ENCODE measurements around the gene ITGAL.
"Not testable (repeated sequence)": the region's sequence is repeated elsewhere in the genome, so short reads cannot be mapped to it uniquely, and the experiment has no call there.

The ITGAL gene

DNA sequence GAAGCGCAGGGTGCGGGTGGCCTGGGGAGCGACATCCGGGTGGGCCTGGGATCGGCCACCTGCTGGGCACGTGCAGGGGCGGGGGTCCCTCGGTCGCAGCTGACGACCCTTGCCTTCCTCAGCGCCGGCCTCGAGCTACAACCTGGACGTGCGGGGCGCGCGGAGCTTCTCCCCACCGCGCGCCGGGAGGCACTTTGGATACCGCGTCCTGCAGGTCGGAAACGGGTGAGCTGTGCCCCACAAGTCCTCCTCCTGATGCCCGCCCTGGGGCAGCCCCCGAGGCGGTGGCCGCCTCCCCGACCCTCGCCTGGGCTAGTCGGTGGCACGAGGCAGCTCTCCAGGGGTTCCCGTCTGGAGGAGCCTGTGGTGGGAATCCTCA, 1.5 kb downstream of the ITGAL start:
- TF ChIP-seq, protein P1, sequence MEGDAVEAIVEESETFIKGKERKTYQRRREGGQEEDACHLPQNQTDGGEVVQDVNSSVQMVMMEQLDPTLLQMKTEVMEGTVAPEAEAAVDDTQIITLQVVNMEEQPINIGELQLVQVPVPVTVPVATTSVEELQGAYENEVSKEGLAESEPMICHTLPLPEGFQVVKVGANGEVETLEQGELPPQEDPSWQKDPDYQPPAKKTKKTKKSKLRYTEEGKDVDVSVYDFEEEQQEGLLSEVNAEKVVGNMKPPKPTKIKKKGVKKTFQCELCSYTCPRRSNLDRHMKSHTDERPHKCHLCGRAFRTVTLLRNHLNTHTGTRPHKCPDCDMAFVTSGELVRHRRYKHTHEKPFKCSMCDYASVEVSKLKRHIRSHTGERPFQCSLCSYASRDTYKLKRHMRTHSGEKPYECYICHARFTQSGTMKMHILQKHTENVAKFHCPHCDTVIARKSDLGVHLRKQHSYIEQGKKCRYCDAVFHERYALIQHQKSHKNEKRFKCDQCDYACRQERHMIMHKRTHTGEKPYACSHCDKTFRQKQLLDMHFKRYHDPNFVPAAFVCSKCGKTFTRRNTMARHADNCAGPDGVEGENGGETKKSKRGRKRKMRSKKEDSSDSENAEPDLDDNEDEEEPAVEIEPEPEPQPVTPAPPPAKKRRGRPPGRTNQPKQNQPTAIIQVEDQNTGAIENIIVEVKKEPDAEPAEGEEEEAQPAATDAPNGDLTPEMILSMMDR (IDR thresholded peaks at IDR 0.05; ENCODE audit: low read depth, low read length) = no peak
- DNase-seq (ENCODE audit: extremely low read depth, low read depth) = no peak

DNA sequence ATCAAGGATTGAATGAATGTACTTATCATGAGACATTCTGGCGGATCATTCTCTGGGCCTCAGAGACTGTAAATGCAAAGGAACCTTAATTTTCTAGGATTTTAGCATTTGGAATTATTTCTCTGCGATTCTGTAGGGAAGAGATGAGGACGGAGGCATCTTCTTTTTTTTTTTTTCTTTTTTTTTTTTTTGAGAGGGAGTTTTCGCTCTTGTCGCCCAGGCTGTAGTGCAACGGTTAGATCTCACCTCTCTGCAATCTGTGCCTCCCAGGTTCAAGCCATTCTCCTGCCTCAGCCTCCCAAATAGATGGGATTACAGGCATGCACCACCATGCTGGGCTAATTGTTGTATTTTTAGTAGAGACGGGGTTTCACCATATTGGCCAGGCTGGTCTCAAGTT, 2.1 kb downstream of the ITGAL start:
- DNase-seq (ENCODE audit: extremely low read depth, low read depth) = no peak
- TF ChIP-seq, protein P1 (IDR thresholded peaks at IDR 0.05; ENCODE audit: low read depth, low read length) = no peak

DNA sequence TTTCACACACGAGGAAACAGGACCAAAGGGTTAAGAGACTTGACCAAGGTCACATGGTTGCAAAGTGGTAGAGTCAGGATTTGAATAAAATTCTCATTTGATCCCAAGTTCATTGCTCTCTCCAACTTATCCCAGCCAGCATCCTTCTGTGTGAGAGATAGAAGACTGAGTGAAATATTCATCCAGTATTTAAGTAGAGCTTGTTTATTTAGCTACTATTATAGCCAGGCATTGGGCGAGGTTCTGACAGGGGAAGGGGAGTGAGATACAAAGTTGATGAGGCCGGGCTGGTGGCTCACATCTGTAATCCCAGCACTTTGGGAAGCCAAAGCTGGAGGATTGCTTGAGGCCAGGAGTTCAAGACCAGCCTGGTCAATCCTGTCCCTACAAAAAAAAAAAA, 4.4 kb downstream of the ITGAL start:
- TF ChIP-seq, protein P1 (IDR thresholded peaks at IDR 0.05; ENCODE audit: low read depth, low read length) = no peak
- no peak for DNase-seq (ENCODE audit: extremely low read depth, low read depth)

DNA sequence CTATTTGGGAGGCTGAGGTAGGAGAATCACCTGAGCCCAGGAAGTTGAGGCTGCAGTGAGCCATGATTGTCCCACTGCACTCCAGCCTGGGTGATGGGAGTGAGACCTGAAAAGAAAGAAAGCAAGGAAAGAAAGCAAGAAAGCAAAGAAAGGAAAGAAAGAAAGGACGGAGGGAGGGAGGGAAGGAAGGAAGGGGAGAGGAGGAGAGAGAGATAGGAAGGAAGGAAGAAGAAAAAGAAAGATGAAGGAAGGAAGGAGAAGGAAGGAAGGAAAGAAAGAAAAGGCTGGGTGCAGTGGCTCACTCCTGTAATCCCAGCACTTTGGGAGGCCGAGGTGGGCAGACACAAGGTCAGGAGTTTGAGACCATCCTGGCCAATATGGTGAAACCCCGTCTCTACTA, 5.2 kb downstream of the ITGAL start:
- not testable (repeated sequence) for DNase-seq (ENCODE audit: extremely low read depth, low read depth)

DNA sequence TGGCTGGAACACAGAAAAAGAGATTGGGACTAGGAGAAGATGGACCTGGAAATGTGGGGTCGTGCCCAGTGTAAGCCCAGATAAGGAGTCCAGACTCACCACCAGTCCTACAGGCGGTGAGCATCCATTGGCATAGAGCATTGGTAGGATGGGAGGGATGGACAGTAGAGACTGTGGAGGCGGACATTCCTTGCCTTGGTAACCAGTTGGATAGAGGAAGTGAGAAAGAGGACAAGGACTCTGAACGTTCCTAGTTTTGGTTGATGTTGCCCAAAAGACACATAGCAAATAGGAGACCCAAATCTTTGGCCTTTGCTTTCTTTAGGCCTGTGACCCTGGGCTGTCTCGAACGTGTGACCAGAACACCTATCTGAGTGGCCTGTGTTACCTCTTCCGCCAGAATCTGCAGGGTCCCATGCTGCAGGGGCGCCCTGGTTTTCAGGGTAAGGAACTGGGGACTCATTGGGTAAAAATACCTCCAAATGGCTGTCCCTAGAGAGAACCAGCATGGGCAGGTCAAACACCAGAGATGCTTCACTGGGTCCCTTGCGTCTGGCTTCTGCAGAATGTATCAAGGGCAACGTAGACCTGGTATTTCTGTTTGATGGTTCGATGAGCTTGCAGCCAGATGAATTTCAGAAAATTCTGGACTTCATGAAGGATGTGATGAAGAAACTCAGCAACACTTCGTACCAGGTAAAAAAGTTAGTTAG, 6.4 kb downstream of the ITGAL start:
- DNase-seq (ENCODE audit: extremely low read depth, low read depth) = no peak
- TF ChIP-seq, protein P1 (IDR thresholded peaks at IDR 0.05; ENCODE audit: low read depth, low read length) = no peak

DNA sequence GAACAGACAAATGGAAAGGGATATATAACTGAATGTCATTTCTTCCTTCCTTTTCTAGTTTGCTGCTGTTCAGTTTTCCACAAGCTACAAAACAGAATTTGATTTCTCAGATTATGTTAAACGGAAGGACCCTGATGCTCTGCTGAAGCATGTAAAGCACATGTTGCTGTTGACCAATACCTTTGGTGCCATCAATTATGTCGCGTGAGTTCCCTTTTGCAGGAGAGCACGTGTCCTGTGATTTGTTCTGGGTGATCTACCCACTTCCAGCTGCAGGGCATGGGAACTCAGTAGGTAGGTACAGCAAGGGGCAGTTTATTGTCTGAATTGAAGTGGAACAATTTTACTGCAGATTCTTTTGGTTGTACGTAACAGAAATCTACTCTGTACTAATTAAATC, 8.8 kb downstream of the ITGAL start:
- no peak for DNase-seq (ENCODE audit: extremely low read depth, low read depth)

DNA sequence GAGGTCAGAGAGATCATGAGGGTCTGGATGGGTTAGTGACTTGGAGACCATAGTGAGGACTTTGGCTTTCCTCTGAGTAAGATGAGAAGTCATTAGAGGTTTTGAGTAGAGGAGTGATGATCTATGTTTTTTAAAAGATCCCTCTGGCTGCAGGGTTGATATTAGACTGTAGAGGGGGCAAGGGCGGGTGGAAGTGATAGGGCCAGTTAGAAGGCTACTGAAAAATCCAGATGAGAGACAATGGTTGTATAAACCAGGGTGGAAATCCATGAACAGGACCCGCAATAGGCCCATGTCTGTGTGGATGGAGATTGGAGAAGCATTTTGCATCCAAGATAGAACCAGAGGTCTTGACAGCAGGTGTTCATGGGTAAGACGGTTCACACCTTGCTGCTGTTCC, 9.8 kb downstream of the ITGAL start:
- TF ChIP-seq, protein P1 (IDR thresholded peaks at IDR 0.05; ENCODE audit: low read depth, low read length) = peak; percentile 18
- no peak for DNase-seq (ENCODE audit: extremely low read depth, low read depth)

More for the DNA sequence above, 8.8 kb downstream of the ITGAL start:
- TF ChIP-seq, protein P1 (IDR thresholded peaks at IDR 0.05; ENCODE audit: low read depth, low read length) = no peak

DNA sequence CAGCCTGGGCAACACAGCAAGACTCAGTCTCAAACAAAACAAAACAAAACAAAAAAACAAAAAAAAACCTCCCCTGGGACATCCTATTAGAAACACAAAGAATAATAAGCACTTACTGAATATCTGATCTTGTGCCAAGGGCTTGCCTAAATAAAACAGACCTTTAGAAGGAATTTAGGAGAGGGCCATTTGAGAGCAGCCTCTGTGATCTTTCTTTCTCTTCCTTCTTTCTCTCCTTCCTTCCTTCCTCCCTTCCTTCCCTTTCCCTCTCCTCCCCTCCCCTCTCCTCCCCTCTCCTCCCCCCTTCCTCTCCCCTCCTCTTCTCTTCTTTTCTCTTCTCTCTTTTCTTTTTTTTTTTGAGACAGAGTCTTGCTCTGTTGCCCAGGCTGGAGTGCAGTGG, 12.3 kb downstream of the ITGAL start:
- no peak for DNase-seq (ENCODE audit: extremely low read depth, low read depth)
- TF ChIP-seq, protein P1 (IDR thresholded peaks at IDR 0.05; ENCODE audit: low read depth, low read length) = no peak
